ENCODE results near the gene SOCS3. TPM values are rescaled to one million over a fixed set of nuclear protein-coding genes. Genes with fewer than 3 reads are reported as not detected.
A peak's percentile ranks its signal among the peaks of the same experiment; 100 is the strongest.

Gene SOCS3
- total RNA-seq, 1 donor from 2014 or later, result 13.4 TPM

- Histone ChIP-seq H3K4me3 (ENCODE audit: insufficient read depth, low read depth, low read length) (no peak overlapping the region), H2AFZ (ENCODE audit: low read depth, low read length) (no peak overlapping the region), H3K79me2 (ENCODE audit: insufficient read depth, low read length) (peaks cover 49% of the 10 kb centered on the region), H3K27ac (ENCODE audit: low read depth, low read length) (no peak overlapping the region), H3K9me3 (ENCODE audit: insufficient read depth, low read depth, low read length) (no peaks in the 10 kb centered on the region), H3K4me1 (ENCODE audit: insufficient read depth, low read length) (peaks cover 8% of the 10 kb centered on the region), H3K4me2 (ENCODE audit: low read length) (no peak overlapping the region), H3K9ac (ENCODE audit: low read length) (no peak overlapping the region), H3K36me3 (ENCODE audit: insufficient read depth, low read length) (peaks cover 31% of the 10 kb centered on the region), H3K27me3 (ENCODE audit: insufficient read depth, low read length) (no peaks in the 10 kb centered on the region), H4K20me1 (ENCODE audit: insufficient read depth, low read length) (peaks cover 72% of the 10 kb centered on the region)
- Mint-ChIP-seq H3K9me3 (ENCODE audit: unreplicated experiment) (no peaks in the 10 kb centered on the region), H3K27ac (ENCODE audit: unreplicated experiment) (no peak overlapping the region), H3K36me3 (ENCODE audit: low read depth, unreplicated experiment) (peaks cover 43% of the 10 kb centered on the region), H3K27me3 (ENCODE audit: low read depth, unreplicated experiment) (no peaks in the 10 kb centered on the region), H3K4me1 (ENCODE audit: low read depth, unreplicated experiment) (peaks cover 39% of the 10 kb centered on the region), H3K4me3 (ENCODE audit: unreplicated experiment) (no peak overlapping the region)
- no peak for DNase-seq (ENCODE audit: low read depth)
- no peak for TF ChIP-seq CTCF (IDR thresholded peaks at IDR 0.05; ENCODE audit: insufficient read depth, low read depth, low read length)
- TF ChIP-seq EZH2 (IDR thresholded peaks at IDR 0.05; ENCODE audit: insufficient read depth, low read length), result no peak
- no peak for FAIRE-seq
Observed at GRCh38 chr17:78401891-78402290, 42.0 kb upstream of the SOCS3 start.

GRCh38 chr17:78401246-78401645, 41.4 kb upstream of the SOCS3 start:
- Histone ChIP-seq H3K27me3 (ENCODE audit: insufficient read depth, low read length) (no peaks in the 10 kb centered on the region), H3K4me3 (ENCODE audit: insufficient read depth, low read depth, low read length) (no peak overlapping the region), H3K4me1 (ENCODE audit: insufficient read depth, low read length) (peaks cover 8% of the 10 kb centered on the region), H4K20me1 (ENCODE audit: insufficient read depth, low read length) (peaks cover 70% of the 10 kb centered on the region), H3K36me3 (ENCODE audit: insufficient read depth, low read length) (peaks cover 30% of the 10 kb centered on the region), H3K4me2 (ENCODE audit: low read length) (no peak overlapping the region), H3K9me3 (ENCODE audit: insufficient read depth, low read depth, low read length) (no peaks in the 10 kb centered on the region), H2AFZ (ENCODE audit: low read depth, low read length) (no peak overlapping the region), H3K27ac (ENCODE audit: low read depth, low read length) (no peak overlapping the region), H3K9ac (ENCODE audit: low read length) (no peak overlapping the region), H3K79me2 (ENCODE audit: insufficient read depth, low read length) (peaks cover 49% of the 10 kb centered on the region)
- H3K9me3 Mint-ChIP-seq (ENCODE audit: unreplicated experiment), result no peaks in the 10 kb centered on the region
- peaks cover 44% of the 10 kb centered on the region for H3K36me3 Mint-ChIP-seq (ENCODE audit: low read depth, unreplicated experiment)
- TF ChIP-seq CTCF (IDR thresholded peaks at IDR 0.05; ENCODE audit: insufficient read depth, low read depth, low read length) (no peak), EZH2 (IDR thresholded peaks at IDR 0.05; ENCODE audit: insufficient read depth, low read length) (no peak)
- H3K4me1 Mint-ChIP-seq (ENCODE audit: low read depth, unreplicated experiment), result peaks cover 38% of the 10 kb centered on the region
- no peaks in the 10 kb centered on the region for H3K27me3 Mint-ChIP-seq (ENCODE audit: low read depth, unreplicated experiment)
- DNase-seq (ENCODE audit: low read depth), result peak; percentile 63
- no peak overlapping the region for H3K4me3 Mint-ChIP-seq (ENCODE audit: unreplicated experiment)
- peak overlapping the region; percentile 18 for H3K27ac Mint-ChIP-seq (ENCODE audit: unreplicated experiment)
- no peak for FAIRE-seq

GRCh38 chr17:78400581-78401240, 40.8 kb upstream of the SOCS3 start:
- no peak for FAIRE-seq

More at GRCh38 chr17:78400581-78401240, 40.8 kb upstream of the SOCS3 start:
- Histone ChIP-seq H3K9ac (ENCODE audit: low read length) (no peak overlapping the region), H3K27ac (ENCODE audit: low read depth, low read length) (no peak overlapping the region), H3K36me3 (ENCODE audit: insufficient read depth, low read length) (peaks cover 28% of the 10 kb centered on the region), H3K4me1 (ENCODE audit: insufficient read depth, low read length) (peaks cover 8% of the 10 kb centered on the region), H3K27me3 (ENCODE audit: insufficient read depth, low read length) (no peaks in the 10 kb centered on the region), H3K4me2 (ENCODE audit: low read length) (no peak overlapping the region), H3K79me2 (ENCODE audit: insufficient read depth, low read length) (peaks cover 51% of the 10 kb centered on the region), H2AFZ (ENCODE audit: low read depth, low read length) (no peak overlapping the region), H4K20me1 (ENCODE audit: insufficient read depth, low read length) (peaks cover 71% of the 10 kb centered on the region), H3K9me3 (ENCODE audit: insufficient read depth, low read depth, low read length) (no peaks in the 10 kb centered on the region), H3K4me3 (ENCODE audit: insufficient read depth, low read depth, low read length) (no peak overlapping the region)
- Mint-ChIP-seq H3K9me3 (ENCODE audit: unreplicated experiment) (no peaks in the 10 kb centered on the region), H3K27me3 (ENCODE audit: low read depth, unreplicated experiment) (no peaks in the 10 kb centered on the region), H3K4me1 (ENCODE audit: low read depth, unreplicated experiment) (peaks cover 38% of the 10 kb centered on the region), H3K27ac (ENCODE audit: unreplicated experiment) (peak overlapping the region; percentile 34), H3K36me3 (ENCODE audit: low read depth, unreplicated experiment) (peaks cover 41% of the 10 kb centered on the region), H3K4me3 (ENCODE audit: unreplicated experiment) (no peak overlapping the region)
- TF ChIP-seq EZH2 (IDR thresholded peaks at IDR 0.05; ENCODE audit: insufficient read depth, low read length) (no peak), CTCF (IDR thresholded peaks at IDR 0.05; ENCODE audit: insufficient read depth, low read depth, low read length) (no peak)
- DNase-seq (ENCODE audit: low read depth), result no peak

Measured in astrocyte (in vitro differentiated cells and primary cell).